Measurements from ENCODE around the gene C2CD4A. TPM values are rescaled to one million over a fixed set of nuclear protein-coding genes. Genes with fewer than 3 reads are reported as not detected.
A peak's percentile ranks its signal among the peaks of the same experiment; 100 is the strongest.

The C2CD4A gene
- total and polyA plus RNA-seq, 8 donors: 1.2 to 16.1 (median 2.7) TPM

- DNase-seq (peak in 1 of 6 donors; percentile 41), FAIRE-seq (no peak), ATAC-seq (peak in 1 of 4 donors; percentile 6)
- intact Hi-C loops (cut with DNase I): no loop called here
- peaks cover 7 to 34% (median 16%) of the 10 kb centered on the region in 3 donors for H3K4me1 ChIP-seq
- no peak for TF ChIP-seq CTCF (IDR thresholded peaks at IDR 0.05)
- no peak overlapping the region for H3K4me3 ChIP-seq
- H3K27me3 ChIP-seq: no peaks in the 10 kb centered on the region
- 83 to 88% methylated on average over 7 of the region's 7 CpGs for WGBS, 2 donors
- H3K27ac ChIP-seq: peak overlapping the region; percentile 35 to 76 (median 57)
- H3K36me3 ChIP-seq: no peaks in the 10 kb centered on the region
- H3K9me3 ChIP-seq: no peaks in the 10 kb centered on the region
Measured at GRCh38 chr15:62118520-62119226, 51.9 kb downstream of the C2CD4A start.

GRCh38 chr15:62119227-62119864 is 52.6 kb downstream of the C2CD4A start:
- H3K9me3 ChIP-seq: no peaks in the 10 kb centered on the region
- no peaks in the 10 kb centered on the region for H3K36me3 ChIP-seq
- ATAC-seq (peak; percentile 61 to 83 (median 70)), FAIRE-seq (no peak), DNase-seq (peak in 1 of 6 donors; percentile 36)
- H3K27me3 ChIP-seq: no peaks in the 10 kb centered on the region
- H3K4me1 ChIP-seq: peaks cover 10 to 39% (median 22%) of the 10 kb centered on the region in 3 donors
- intact Hi-C loops (cut with DNase I): no loop called here
- H3K27ac ChIP-seq: peak overlapping the region; percentile 35 to 76 (median 57)
- no peak for TF ChIP-seq CTCF (IDR thresholded peaks at IDR 0.05)
- 71 to 73% methylated on average over 7 of the region's 7 CpGs for WGBS, 2 donors
- no peak overlapping the region for H3K4me3 ChIP-seq

- peak overlapping the region in 2 of 4 donors; percentile 66 to 76 for H3K27ac ChIP-seq
- H3K4me1 ChIP-seq: peaks cover 14 to 42% (median 27%) of the 10 kb centered on the region in 3 donors
- no peaks in the 10 kb centered on the region for H3K27me3 ChIP-seq
- intact Hi-C loops (cut with DNase I): no loop called here
- no peaks in the 10 kb centered on the region for H3K9me3 ChIP-seq
- H3K36me3 ChIP-seq: no peaks in the 10 kb centered on the region
- no peak for FAIRE-seq
- ATAC-seq: no peak
- WGBS, 2 donors: 89 to 93% methylated on average over 3 of the region's 3 CpGs
- TF ChIP-seq CTCF (IDR thresholded peaks at IDR 0.05): no peak
- no peak for DNase-seq
- H3K4me3 ChIP-seq: no peak overlapping the region
Measured at GRCh38 chr15:62119874-62120273, 53.1 kb downstream of the C2CD4A start.

Other genes starting within 250 kb of the C2CD4A start
- gene VPS13C, start 6.5 kb upstream of the C2CD4A start, total RNA-seq: 10 to 100 TPM; 21.5 to 49.6 (median 31.0) TPM
- gene VPS13C, start 6.5 kb upstream of the C2CD4A start, polyA plus RNA-seq: 10 to 100 TPM in 1 of 2 donors, 1 to 10 TPM in 1; 8.8 to 20.1 TPM
- gene C2CD4B, start 98.3 kb downstream of the C2CD4A start, total RNA-seq: 100 to 1,000 TPM in 1 of 6 donors, 10 to 100 TPM in 5; 26.4 to 167 (median 44.8) TPM
- 10 to 100 TPM; 25.1 to 36.2 TPM for gene C2CD4B, start 98.3 kb downstream of the C2CD4A start, polyA plus RNA-seq

Measured in pancreas (tissue), 10 donors.